Activated B cell treated with CpG ODN at 0.5 μM for 24 hours (primary cell): ENCODE data around the gene NPAS3. TPM values are rescaled to one million over a fixed set of nuclear protein-coding genes. Genes with fewer than 3 reads are reported as not detected.

Experiments used
- ATAC-seq: fragments of 200-7000 bp; cut with Tn5 transposase; one replicate; pipeline ENCODE4 v1.10.0; 2021; ENCODE audit warnings: low read depth, mild to moderate bottlenecking, moderate library complexity
- CTCF ChIA-PET: fragments of 350-600 bp; sonication (Branson Sonifier 250); formaldehyde crosslinking; loops from one replicate; lab custom pipeline; 2021; ENCODE audit warnings: antibody characterized with exemption; lab: Charles Lee
- POLR2A ChIA-PET: fragments of 350-600 bp; sonication (Branson Sonifier 250); formaldehyde crosslinking; loops from one replicate; lab custom pipeline; 2021; ENCODE audit warnings: antibody characterized with exemption; lab: Charles Lee
- DNase-seq: peaks from one replicate; pipeline ENCODE4 v3.0.0; 2022
- H3K27ac Mint-ChIP-seq: one replicate; pipeline ENCODE4 v1.8.0; 2020; ENCODE audit warnings: mixed read lengths
- H3K27me3 Mint-ChIP-seq: one replicate; pipeline ENCODE4 v1.8.0; 2021; ENCODE audit warnings: mixed read lengths
- H3K36me3 Mint-ChIP-seq: one replicate; pipeline ENCODE4 v1.8.0; 2021; ENCODE audit warnings: low read depth, mixed read lengths
- H3K4me1 Mint-ChIP-seq: one replicate; pipeline ENCODE4 v1.8.0; 2021; ENCODE audit warnings: mixed read lengths
- H3K4me3 Mint-ChIP-seq: one replicate; pipeline ENCODE4 v1.8.0; 2020; ENCODE audit warnings: mild to moderate bottlenecking, mixed read lengths
- H3K9me3 Mint-ChIP-seq: one replicate; pipeline ENCODE4 v1.8.0; 2020; ENCODE audit warnings: mixed read lengths
- CTCF ChIP-seq: fragments of 200-600 bp; IDR thresholded peaks from one replicate; pipeline ENCODE4 v1.8.0; 2022; ENCODE audit warnings: antibody characterized with exemption, mild to moderate bottlenecking
- intact Hi-C: fragments of 100-400 bp; cut with micrococcal nuclease; formaldehyde crosslinking; loops from one replicate; pipeline ENCODE4 v1.15.1; 2024
- total RNA-seq: library from RNA; stranded (reverse); gene quantifications from 2 replicates; pipeline ENCODE4 v1.2.3, GENCODE V29; 2022

Gene NPAS3
- total RNA-seq, 1 donor from 2014 or later, result not detected

- POLR2A ChIA-PET, result no interaction called here
- Mint-ChIP-seq H3K9me3 (no peaks in the 10 kb centered on the region), H3K4me1 (no peaks in the 10 kb centered on the region), H3K27me3 (no peaks in the 10 kb centered on the region), H3K4me3 (no peak overlapping the region), H3K27ac (no peak overlapping the region), H3K36me3 (no peaks in the 10 kb centered on the region)
- ATAC-seq (no peak), DNase-seq (no peak)
- intact Hi-C loops, result loop anchor here (5.0 kb wide), 1 partner anchor 464 kb away; no protein-coding TSS in a partner anchor
- CTCF ChIA-PET, result interaction anchor here (0.8 to 0.9 kb wide), 2 partner anchors 11 to 260 kb away, joined by 3 read pairs; no protein-coding TSS in a partner anchor
- TF ChIP-seq CTCF, result no peak
These were observed 899.4 kb downstream of the NPAS3 start for GRCh38 chr14:33837943-33838683.

GRCh38 chr14:33839193-33840076, 900.8 kb downstream of the NPAS3 start:
- TF ChIP-seq CTCF, result no peak
- H3K27me3 Mint-ChIP-seq, result no peaks in the 10 kb centered on the region
- no peaks in the 10 kb centered on the region for H3K36me3 Mint-ChIP-seq
- ATAC-seq (no peak), DNase-seq (no peak)
- intact Hi-C loops, result loop anchor here (1.0 to 5.0 kb wide), 3 partner anchors 259 to 484 kb away; no protein-coding TSS in a partner anchor
- no peaks in the 10 kb centered on the region for H3K4me1 Mint-ChIP-seq
- no peaks in the 10 kb centered on the region for H3K9me3 Mint-ChIP-seq
- H3K4me3 Mint-ChIP-seq, result no peak overlapping the region
- ChIA-PET CTCF (interaction anchor here (0.6 to 1.6 kb wide), 4 partner anchors 9 to 387 kb away, joined by 3 to 6 read pairs (median 4); no protein-coding TSS in a partner anchor), POLR2A (no interaction called here)
- H3K27ac Mint-ChIP-seq, result no peak overlapping the region

GRCh38 chr14:33840797-33841196, 902.1 kb downstream of the NPAS3 start:
- no peak for ATAC-seq
- DNase-seq, result no peak
- Mint-ChIP-seq H3K9me3 (no peaks in the 10 kb centered on the region), H3K27me3 (no peaks in the 10 kb centered on the region), H3K36me3 (no peaks in the 10 kb centered on the region), H3K27ac (no peak overlapping the region), H3K4me3 (no peak overlapping the region), H3K4me1 (no peaks in the 10 kb centered on the region)
- intact Hi-C loops, result no loop called here
- POLR2A ChIA-PET, result no interaction called here
- CTCF ChIA-PET, result interaction anchor here (1.0 to 1.6 kb wide), 3 partner anchors 257 to 484 kb away, joined by 5 to 6 read pairs (median 5); no protein-coding TSS in a partner anchor
- TF ChIP-seq CTCF, result no peak

- DNase-seq (no peak), ATAC-seq (no peak)
- ChIA-PET POLR2A (no interaction called here), CTCF (interaction anchor here (0.7 to 1.6 kb wide), 4 partner anchors 50 to 484 kb away, joined by 3 to 5 read pairs (median 4); no protein-coding TSS in a partner anchor)
- no peaks in the 10 kb centered on the region for H3K27me3 Mint-ChIP-seq
- H3K9me3 Mint-ChIP-seq, result no peaks in the 10 kb centered on the region
- no peaks in the 10 kb centered on the region for H3K36me3 Mint-ChIP-seq
- no peaks in the 10 kb centered on the region for H3K4me1 Mint-ChIP-seq
- no peak overlapping the region for H3K4me3 Mint-ChIP-seq
- intact Hi-C loops, result no loop called here
- TF ChIP-seq CTCF, result no peak
- H3K27ac Mint-ChIP-seq, result no peak overlapping the region
These were observed 903.6 kb downstream of the NPAS3 start for GRCh38 chr14:33842299-33842698.
